A549 (cell line): ENCODE data around the gene LENG1. TPM values are rescaled to one million over a fixed set of nuclear protein-coding genes. Genes with fewer than 3 reads are reported as not detected.

Source experiments
- CHD2 ChIP-seq: fragments of 150-350 bp; IDR thresholded peaks from 2 replicates; pipeline ENCODE4 v1.6.1; 2014; ENCODE audit warnings: low read length; ENCODE audit not compliant: partially characterized antibody
- CHD4 ChIP-seq: fragments of 200-600 bp; sonication (generic); IDR thresholded peaks from 2 replicates; pipeline ENCODE4 v1.6.1; 2016; ENCODE audit warnings: antibody characterized with exemption, mild to moderate bottlenecking, borderline replicate concordance
- EHF ChIP-seq: fragments of 250-450 bp; sonication (Bioruptor Pico); IDR thresholded peaks from 2 replicates; pipeline ENCODE4 v1.5.0; 2020; ENCODE audit warnings: mild to moderate bottlenecking
- ESRRA ChIP-seq: fragments of 150-350 bp; IDR thresholded peaks from 2 replicates; pipeline ENCODE4 v1.6.1; 2014; ENCODE audit warnings: mild to moderate bottlenecking, low read length, borderline replicate concordance
- FOSL2 ChIP-seq, 2 experiments: fragments of 450-650 bp in 1 of 2; fragments of >200 bp in 1 of 2; sonication (Bioruptor Twin) in 1 of 2; formaldehyde crosslinking; IDR thresholded peaks; 2 replicates each; pipeline versions ENCODE4 v1.5.0 to v1.6.1; 2016 to 2020; ENCODE audit warnings: mild to moderate bottlenecking in 1 of 2, moderate library complexity in 1 of 2
- FOXS1 ChIP-seq: fragments of 250-450 bp; sonication (Bioruptor Pico); IDR thresholded peaks from 2 replicates; pipeline ENCODE4 v1.5.0; 2020; ENCODE audit warnings: mild to moderate bottlenecking, moderate library complexity
- GATA3 ChIP-seq: IDR thresholded peaks from 2 replicates; pipeline ENCODE4 v1.6.1; 2012; ENCODE audit warnings: borderline replicate concordance
- HEYL ChIP-seq: fragments of 250-450 bp; sonication (Bioruptor Pico); IDR thresholded peaks from 2 replicates; pipeline ENCODE4 v1.8.0; 2021; ENCODE audit warnings: mild to moderate bottlenecking, moderate library complexity
- HOXB5 ChIP-seq: fragments of 250-450 bp; sonication (Bioruptor Pico); IDR thresholded peaks from 2 replicates; pipeline ENCODE4 v1.5.0; 2020; ENCODE audit warnings: mild to moderate bottlenecking, moderate library complexity
- JUN ChIP-seq, 2 experiments: fragments of >200 bp; sonication (Bioruptor Twin); formaldehyde crosslinking; IDR thresholded peaks; 2 replicates in 1 of 2; 3 replicates in 1 of 2; pipeline ENCODE4 v1.6.1; 2016 to 2017
- JUNB ChIP-seq: fragments of >200 bp; sonication (Bioruptor Twin); formaldehyde crosslinking; IDR thresholded peaks from 2 replicates; pipeline ENCODE4 v1.6.1; 2016
- KDM1A ChIP-seq: fragments of 200-600 bp; sonication (generic); IDR thresholded peaks from 2 replicates; pipeline ENCODE4 v1.6.1; 2016; ENCODE audit warnings: low read depth, mild to moderate bottlenecking
- KDM5A ChIP-seq: fragments of 200-600 bp; sonication (generic); IDR thresholded peaks from 2 replicates; pipeline ENCODE4 v1.6.1; 2016; ENCODE audit warnings: antibody characterized with exemption, mild to moderate bottlenecking
- MAFK ChIP-seq: fragments of 450-650 bp; IDR thresholded peaks from 2 replicates; pipeline ENCODE4 v1.6.1; 2014; ENCODE audit not compliant: partially characterized antibody
- MYC ChIP-seq: IDR thresholded peaks from 2 replicates; pipeline ENCODE4 v1.6.1; 2012; ENCODE audit warnings: mild to moderate bottlenecking, inconsistent platforms, low read length, improper control_type of control experiment, borderline replicate concordance
- NR3C1 ChIP-seq: fragments of >200 bp; sonication (Bioruptor Twin); formaldehyde crosslinking; IDR thresholded peaks from 3 replicates; pipeline ENCODE4 v1.6.1; 2017
- PHF8 ChIP-seq: fragments of 200-600 bp; sonication (generic); IDR thresholded peaks from 2 replicates; pipeline ENCODE4 v1.6.1; 2016; ENCODE audit warnings: low read depth, mild to moderate bottlenecking, antibody characterized with exemption, moderate library complexity, borderline replicate concordance
- POLR2AphosphoS2 ChIP-seq: conservative IDR thresholded peaks from 2 replicates; pipeline ENCODE4 v1.6.1; 2012; ENCODE audit warnings: low read length, improper control_type of control experiment, inconsistent platforms
- RARB ChIP-seq: fragments of 250-450 bp; sonication (Bioruptor Pico); IDR thresholded peaks from 2 replicates; pipeline ENCODE4 v1.8.0; 2021; ENCODE audit warnings: mild to moderate bottlenecking, moderate library complexity
- RNF2 ChIP-seq: fragments of 200-600 bp; sonication (generic); IDR thresholded peaks from 2 replicates; pipeline ENCODE4 v1.6.1; 2016; ENCODE audit warnings: low read depth, mild to moderate bottlenecking, antibody characterized with exemption, moderate library complexity, borderline replicate concordance
- SMC3 ChIP-seq: fragments of >200 bp; sonication (Bioruptor Twin); formaldehyde crosslinking; IDR thresholded peaks from 3 replicates; pipeline ENCODE4 v1.6.1; 2018; ENCODE audit warnings: inconsistent platforms
- SREBF2 ChIP-seq: fragments of 450-650 bp; IDR thresholded peaks from 2 replicates; pipeline ENCODE4 v1.6.1; 2014; ENCODE audit warnings: mild to moderate bottlenecking, moderate library complexity
- TP53 ChIP-seq: fragments of 250-450 bp; sonication (Bioruptor Pico); IDR thresholded peaks from 2 replicates; pipeline ENCODE4 v1.5.0; 2021; ENCODE audit warnings: mild to moderate bottlenecking, moderate library complexity
- ZSCAN20 ChIP-seq: fragments of 250-450 bp; sonication (Bioruptor Pico); IDR thresholded peaks from 2 replicates; pipeline ENCODE4 v1.8.0; 2022; ENCODE audit warnings: mild to moderate bottlenecking, moderate library complexity
- polyA plus RNA-seq, 4 experiments: library from polyadenylated mRNA; depleted of rRNA in 3 of 4; stranded (reverse); fragments of >200 nt; fragmentation: RNase III in 1 of 4; extraction: RNeasy Plus Mini Kit Qiagen cat#74134 plus additional on column Dnase treatment in 1 of 4; gene quantifications; 2 replicates in 3 of 4; 3 replicates in 1 of 4; pipeline ENCODE4 v1.2.3, GENCODE V29; 2011 to 2017
- TF ChIP-seq, protein P1 (sequence below): IDR thresholded peaks from 2 replicates; pipeline ENCODE4 v1.6.1; 2012
- TF ChIP-seq, protein P2 (sequence below): fragments of >200 bp; sonication (Bioruptor Twin); formaldehyde crosslinking; IDR thresholded peaks from 2 replicates; pipeline ENCODE4 v1.6.1; 2016
- TF ChIP-seq, protein P3 (sequence below): fragments of >200 bp; sonication (Bioruptor Twin); formaldehyde crosslinking; IDR thresholded peaks from 3 replicates; pipeline ENCODE4 v1.5.1; 2016
- TF ChIP-seq, protein P4 (sequence below): fragments of 250-450 bp; sonication (Bioruptor Pico); IDR thresholded peaks from 2 replicates; pipeline ENCODE4 v1.5.0; 2021; ENCODE audit warnings: mild to moderate bottlenecking, moderate library complexity, borderline replicate concordance
- TF ChIP-seq, protein P5 (sequence below): fragments of 450-650 bp; IDR thresholded peaks from 2 replicates; pipeline ENCODE4 v1.6.1; 2014; ENCODE audit warnings: antibody characterized with exemption
- TF ChIP-seq, protein P6 (sequence below): IDR thresholded peaks from 2 replicates; pipeline ENCODE4 v1.6.1; 2012

Gene LENG1
- polyA plus RNA-seq, 2 of the 4 experiments (the other 2 are of a cell fraction): 13.3 to 13.8 TPM

DNA sequence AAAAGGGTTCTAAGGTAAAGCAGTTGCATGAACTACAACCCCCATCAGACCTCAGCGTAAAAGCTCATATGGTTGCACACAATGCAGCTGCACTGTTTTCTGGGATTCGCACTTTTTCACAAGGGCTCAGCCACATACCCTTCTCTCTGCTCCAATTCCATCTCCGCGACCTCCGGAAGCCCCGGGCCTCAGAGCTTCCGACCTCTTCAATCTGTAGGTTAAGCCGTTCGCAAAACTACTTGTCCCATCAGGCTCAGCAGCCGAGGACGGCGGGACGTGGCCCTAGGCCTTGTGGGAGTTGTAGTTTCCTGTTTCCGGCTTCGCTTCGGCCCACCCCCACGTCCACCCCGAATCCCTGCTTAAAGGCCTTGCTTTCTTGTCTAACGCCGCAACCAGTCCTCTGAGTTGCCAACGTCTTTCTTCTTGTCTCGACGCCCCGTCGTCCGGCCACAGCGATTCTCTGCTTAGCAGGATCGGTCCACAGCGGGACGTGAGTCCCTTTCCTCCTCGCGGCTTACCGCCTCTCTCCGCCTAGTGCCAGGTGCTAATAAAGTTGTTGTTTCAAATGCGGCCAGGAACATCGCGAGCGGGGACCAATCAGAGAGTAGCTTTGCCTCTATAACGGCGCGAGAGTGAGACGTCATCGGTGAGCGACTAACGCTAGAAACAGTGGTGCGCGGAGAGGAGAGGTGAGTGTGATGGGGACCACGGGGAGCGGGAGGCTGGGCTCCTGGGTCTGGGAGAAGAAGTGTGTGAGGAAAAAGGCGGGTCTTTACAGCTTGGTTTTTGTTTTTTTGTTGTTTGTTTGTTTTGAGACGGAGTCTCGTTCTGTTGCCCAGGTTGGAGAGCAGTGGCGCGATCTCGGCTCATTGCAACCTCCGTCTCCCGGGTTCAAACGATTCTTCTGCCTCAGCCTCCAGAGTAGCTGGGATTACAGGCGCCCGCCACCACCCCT, 44.1 kb downstream of the LENG1 start, which contains the start of the genes PRPF31 and TFPT (continued):
- TF ChIP-seq JUNB (no peak), MAFK (no peak), CHD4 (no peak), TP53 (CRISPR knock-in tag) (0 out of 2 replicates have a peak, but pooled peaks have one; percentile 17), ZSCAN20 (CRISPR knock-in tag) (no peak), CHD2 (peak; percentile 67), HOXB5 (CRISPR knock-in tag) (0 out of 2 replicates have a peak, but pooled peaks have one; percentile 26), GATA3 (peak; percentile 56), MYC (peak; percentile 88), PHF8 (peak; percentile 88; the same call in 1 of the 2 replicates), POLR2AphosphoS2 (no peak), JUN (IDR thresholded peaks at IDR 0.05) (peak; percentile 95 to 96), RNF2 (no peak), RARB (CRISPR knock-in tag) (no peak), FOXS1 (peak; percentile 40; the same call in 1 of the 2 replicates), SMC3 (no peak), NR3C1 (no peak), ESRRA (no peak), KDM1A (no peak), EHF (0 out of 2 replicates have a peak, but pooled peaks have one; percentile 9), KDM5A (peak; percentile 96), SREBF2 (no peak), FOSL2 (IDR thresholded peaks at IDR 0.05) (no peak), FOSL2 (CRISPR knock-in tag; IDR thresholded peaks at IDR 0.05) (no peak; the same call in 1 of the 2 replicates), HEYL (no peak)
- TF ChIP-seq, protein P1, sequence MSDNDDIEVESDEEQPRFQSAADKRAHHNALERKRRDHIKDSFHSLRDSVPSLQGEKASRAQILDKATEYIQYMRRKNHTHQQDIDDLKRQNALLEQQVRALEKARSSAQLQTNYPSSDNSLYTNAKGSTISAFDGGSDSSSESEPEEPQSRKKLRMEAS: peak; percentile 98
- TF ChIP-seq, protein P2, sequence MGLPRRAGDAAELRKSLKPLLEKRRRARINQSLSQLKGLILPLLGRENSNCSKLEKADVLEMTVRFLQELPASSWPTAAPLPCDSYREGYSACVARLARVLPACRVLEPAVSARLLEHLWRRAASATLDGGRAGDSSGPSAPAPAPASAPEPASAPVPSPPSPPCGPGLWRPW: no peak
- TF ChIP-seq, protein P3, sequence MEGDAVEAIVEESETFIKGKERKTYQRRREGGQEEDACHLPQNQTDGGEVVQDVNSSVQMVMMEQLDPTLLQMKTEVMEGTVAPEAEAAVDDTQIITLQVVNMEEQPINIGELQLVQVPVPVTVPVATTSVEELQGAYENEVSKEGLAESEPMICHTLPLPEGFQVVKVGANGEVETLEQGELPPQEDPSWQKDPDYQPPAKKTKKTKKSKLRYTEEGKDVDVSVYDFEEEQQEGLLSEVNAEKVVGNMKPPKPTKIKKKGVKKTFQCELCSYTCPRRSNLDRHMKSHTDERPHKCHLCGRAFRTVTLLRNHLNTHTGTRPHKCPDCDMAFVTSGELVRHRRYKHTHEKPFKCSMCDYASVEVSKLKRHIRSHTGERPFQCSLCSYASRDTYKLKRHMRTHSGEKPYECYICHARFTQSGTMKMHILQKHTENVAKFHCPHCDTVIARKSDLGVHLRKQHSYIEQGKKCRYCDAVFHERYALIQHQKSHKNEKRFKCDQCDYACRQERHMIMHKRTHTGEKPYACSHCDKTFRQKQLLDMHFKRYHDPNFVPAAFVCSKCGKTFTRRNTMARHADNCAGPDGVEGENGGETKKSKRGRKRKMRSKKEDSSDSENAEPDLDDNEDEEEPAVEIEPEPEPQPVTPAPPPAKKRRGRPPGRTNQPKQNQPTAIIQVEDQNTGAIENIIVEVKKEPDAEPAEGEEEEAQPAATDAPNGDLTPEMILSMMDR: no peak
- TF ChIP-seq, protein P4, sequence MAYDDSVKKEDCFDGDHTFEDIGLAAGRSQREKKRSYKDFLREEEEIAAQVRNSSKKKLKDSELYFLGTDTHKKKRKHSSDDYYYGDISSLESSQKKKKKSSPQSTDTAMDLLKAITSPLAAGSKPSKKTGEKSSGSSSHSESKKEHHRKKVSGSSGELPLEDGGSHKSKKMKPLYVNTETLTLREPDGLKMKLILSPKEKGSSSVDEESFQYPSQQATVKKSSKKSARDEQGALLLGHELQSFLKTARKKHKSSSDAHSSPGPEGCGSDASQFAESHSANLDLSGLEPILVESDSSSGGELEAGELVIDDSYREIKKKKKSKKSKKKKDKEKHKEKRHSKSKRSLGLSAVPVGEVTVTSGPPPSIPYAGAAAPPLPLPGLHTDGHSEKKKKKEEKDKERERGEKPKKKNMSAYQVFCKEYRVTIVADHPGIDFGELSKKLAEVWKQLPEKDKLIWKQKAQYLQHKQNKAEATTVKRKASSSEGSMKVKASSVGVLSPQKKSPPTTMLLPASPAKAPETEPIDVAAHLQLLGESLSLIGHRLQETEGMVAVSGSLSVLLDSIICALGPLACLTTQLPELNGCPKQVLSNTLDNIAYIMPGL: no peak; the same call in 1 of the 2 replicates
- TF ChIP-seq, protein P5, sequence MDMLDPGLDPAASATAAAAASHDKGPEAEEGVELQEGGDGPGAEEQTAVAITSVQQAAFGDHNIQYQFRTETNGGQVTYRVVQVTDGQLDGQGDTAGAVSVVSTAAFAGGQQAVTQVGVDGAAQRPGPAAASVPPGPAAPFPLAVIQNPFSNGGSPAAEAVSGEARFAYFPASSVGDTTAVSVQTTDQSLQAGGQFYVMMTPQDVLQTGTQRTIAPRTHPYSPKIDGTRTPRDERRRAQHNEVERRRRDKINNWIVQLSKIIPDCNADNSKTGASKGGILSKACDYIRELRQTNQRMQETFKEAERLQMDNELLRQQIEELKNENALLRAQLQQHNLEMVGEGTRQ: no peak
- TF ChIP-seq, protein P6, sequence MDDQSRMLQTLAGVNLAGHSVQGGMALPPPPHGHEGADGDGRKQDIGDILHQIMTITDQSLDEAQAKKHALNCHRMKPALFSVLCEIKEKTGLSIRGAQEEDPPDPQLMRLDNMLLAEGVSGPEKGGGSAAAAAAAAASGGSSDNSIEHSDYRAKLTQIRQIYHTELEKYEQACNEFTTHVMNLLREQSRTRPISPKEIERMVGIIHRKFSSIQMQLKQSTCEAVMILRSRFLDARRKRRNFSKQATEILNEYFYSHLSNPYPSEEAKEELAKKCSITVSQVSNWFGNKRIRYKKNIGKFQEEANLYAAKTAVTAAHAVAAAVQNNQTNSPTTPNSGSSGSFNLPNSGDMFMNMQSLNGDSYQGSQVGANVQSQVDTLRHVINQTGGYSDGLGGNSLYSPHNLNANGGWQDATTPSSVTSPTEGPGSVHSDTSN: no peak; the same call in none of the 2 replicates
